Loucy (cell line): Measurements from ENCODE around the gene ANO2.

ENCODE experiments used
- H2AFZ ChIP-seq: fragments of 200-600 bp; sonication (generic); 2 replicates; pipeline ENCODE4 v1.6.0; 2016; ENCODE audit warnings: antibody characterized with exemption, mild to moderate bottlenecking, low read length, moderate library complexity
- H3F3A ChIP-seq: fragments of 200-600 bp; 2 replicates; pipeline ENCODE4 v1.6.0; 2016; ENCODE audit warnings: antibody characterized with exemption, low read depth, mild to moderate bottlenecking
- H3K27me3 ChIP-seq: fragments of 200-600 bp; sonication (generic); 2 replicates; pipeline ENCODE4 v1.6.1; 2014; ENCODE audit warnings: low read length, mild to moderate bottlenecking; ENCODE audit not compliant: insufficient read depth, poor library complexity, severe bottlenecking
- H3K36me3 ChIP-seq: fragments of 200-600 bp; sonication (generic); 2 replicates; pipeline ENCODE4 v1.6.1; 2016; ENCODE audit warnings: low read length; ENCODE audit not compliant: insufficient read depth
- H3K4me1 ChIP-seq: fragments of 200-600 bp; sonication (generic); 2 replicates; pipeline ENCODE4 v1.5.1; 2014; ENCODE audit warnings: low read length, mild to moderate bottlenecking; ENCODE audit not compliant: insufficient read depth, poor library complexity, severe bottlenecking
- H3K4me2 ChIP-seq: fragments of 200-600 bp; sonication (generic); 2 replicates; pipeline ENCODE4 v1.6.0; 2014; ENCODE audit warnings: antibody characterized with exemption, low read length, low read depth, mild to moderate bottlenecking; ENCODE audit not compliant: poor library complexity, severe bottlenecking
- H3K4me3 ChIP-seq: fragments of 200-600 bp; sonication (generic); 2 replicates; pipeline ENCODE4 v1.5.1; 2014; ENCODE audit warnings: low read length, mild to moderate bottlenecking, mixed read lengths; ENCODE audit not compliant: poor library complexity, severe bottlenecking
- H3K79me2 ChIP-seq: fragments of 200-600 bp; sonication (generic); 2 replicates; pipeline ENCODE4 v1.6.1; 2014; ENCODE audit warnings: low read length; ENCODE audit not compliant: insufficient read depth
- H3K9ac ChIP-seq: fragments of 200-600 bp; sonication (generic); 2 replicates; pipeline ENCODE4 v1.6.0; 2014; ENCODE audit warnings: mild to moderate bottlenecking, low read depth, low read length, moderate library complexity; ENCODE audit not compliant: poor library complexity, severe bottlenecking
- H3K9me2 ChIP-seq: fragments of 200-600 bp; sonication (generic); replicated peaks from 2 replicates; pipeline ENCODE4 v1.6.1; 2016; ENCODE audit warnings: low read depth, low read length, mixed read lengths
- H3K9me3 ChIP-seq: fragments of 200-600 bp; sonication (generic); 2 replicates; pipeline ENCODE4 v1.6.1; 2014; ENCODE audit warnings: mild to moderate bottlenecking, antibody characterized with exemption, low read length, low read depth; ENCODE audit not compliant: insufficient read depth
- H4K20me1 ChIP-seq: fragments of 200-600 bp; sonication (generic); 2 replicates; pipeline ENCODE4 v1.6.0; 2014; ENCODE audit warnings: antibody characterized with exemption, low read length, mild to moderate bottlenecking; ENCODE audit not compliant: insufficient read depth, poor library complexity, severe bottlenecking
- CTCF ChIP-seq: fragments of 200-600 bp; sonication (generic); conservative IDR thresholded peaks from 2 replicates; pipeline ENCODE4 v1.5.1; 2014; ENCODE audit warnings: mild to moderate bottlenecking, antibody characterized with exemption, low read length
- EZH2phosphoT487 ChIP-seq: fragments of 200-600 bp; IDR thresholded peaks from 2 replicates; pipeline ENCODE4 v1.6.1; 2018; ENCODE audit warnings: antibody characterized with exemption, mild to moderate bottlenecking, moderate library complexity, borderline replicate concordance

ANO2 gene

GRCh38 chr12:5520831-5521230 is 424.2 kb downstream of the ANO2 start:
- Histone ChIP-seq H3K27me3 (no peaks in the 10 kb centered on the region), H3K4me2 (no peak overlapping the region), H3K9me2 (no peaks in the 10 kb centered on the region), H3K9me3 (no peaks in the 10 kb centered on the region), H3K79me2 (no peaks in the 10 kb centered on the region), H2AFZ (no peak overlapping the region), H3K36me3 (no peaks in the 10 kb centered on the region), H3K4me1 (no peaks in the 10 kb centered on the region), H3K4me3 (no peak overlapping the region), H3F3A (no peaks in the 10 kb centered on the region), H4K20me1 (no peaks in the 10 kb centered on the region), H3K9ac (no peak overlapping the region)
- TF ChIP-seq EZH2phosphoT487, result no peak
- no peak for TF ChIP-seq CTCF

- Histone ChIP-seq H3F3A (no peaks in the 10 kb centered on the region), H4K20me1 (no peaks in the 10 kb centered on the region), H3K27me3 (no peaks in the 10 kb centered on the region), H3K9ac (no peak overlapping the region), H3K9me3 (no peaks in the 10 kb centered on the region), H3K4me2 (no peak overlapping the region), H3K9me2 (no peaks in the 10 kb centered on the region), H3K36me3 (no peaks in the 10 kb centered on the region), H3K4me1 (no peaks in the 10 kb centered on the region), H3K79me2 (no peaks in the 10 kb centered on the region), H2AFZ (no peak overlapping the region), H3K4me3 (no peak overlapping the region)
- no peak for TF ChIP-seq CTCF
- no peak for TF ChIP-seq EZH2phosphoT487
Measured at GRCh38 chr12:5520037-5520436, 425.0 kb downstream of the ANO2 start.

GRCh38 chr12:5518584-5519365 is 426.3 kb downstream of the ANO2 start:
- no peak for TF ChIP-seq CTCF
- TF ChIP-seq EZH2phosphoT487, result no peak
- H3K36me3 ChIP-seq, result no peaks in the 10 kb centered on the region
- no peaks in the 10 kb centered on the region for H3F3A ChIP-seq
- no peak overlapping the region for H3K4me2 ChIP-seq
- no peaks in the 10 kb centered on the region for H3K27me3 ChIP-seq
- no peak overlapping the region for H3K4me3 ChIP-seq
- H4K20me1 ChIP-seq, result no peaks in the 10 kb centered on the region
- no peak overlapping the region for H2AFZ ChIP-seq
- no peaks in the 10 kb centered on the region for H3K4me1 ChIP-seq
- H3K79me2 ChIP-seq, result no peaks in the 10 kb centered on the region
- no peaks in the 10 kb centered on the region for H3K9me3 ChIP-seq
- no peak overlapping the region for H3K9ac ChIP-seq
- H3K9me2 ChIP-seq, result no peaks in the 10 kb centered on the region
